NCI-H146 (cell line): ENCODE results near the gene SLC9A7.

Experiments
- DNase-seq: peaks from one replicate; lab custom pipeline; 2025; lab: John Stamatoyannopoulos, UW

Gene SLC9A7

DNA sequence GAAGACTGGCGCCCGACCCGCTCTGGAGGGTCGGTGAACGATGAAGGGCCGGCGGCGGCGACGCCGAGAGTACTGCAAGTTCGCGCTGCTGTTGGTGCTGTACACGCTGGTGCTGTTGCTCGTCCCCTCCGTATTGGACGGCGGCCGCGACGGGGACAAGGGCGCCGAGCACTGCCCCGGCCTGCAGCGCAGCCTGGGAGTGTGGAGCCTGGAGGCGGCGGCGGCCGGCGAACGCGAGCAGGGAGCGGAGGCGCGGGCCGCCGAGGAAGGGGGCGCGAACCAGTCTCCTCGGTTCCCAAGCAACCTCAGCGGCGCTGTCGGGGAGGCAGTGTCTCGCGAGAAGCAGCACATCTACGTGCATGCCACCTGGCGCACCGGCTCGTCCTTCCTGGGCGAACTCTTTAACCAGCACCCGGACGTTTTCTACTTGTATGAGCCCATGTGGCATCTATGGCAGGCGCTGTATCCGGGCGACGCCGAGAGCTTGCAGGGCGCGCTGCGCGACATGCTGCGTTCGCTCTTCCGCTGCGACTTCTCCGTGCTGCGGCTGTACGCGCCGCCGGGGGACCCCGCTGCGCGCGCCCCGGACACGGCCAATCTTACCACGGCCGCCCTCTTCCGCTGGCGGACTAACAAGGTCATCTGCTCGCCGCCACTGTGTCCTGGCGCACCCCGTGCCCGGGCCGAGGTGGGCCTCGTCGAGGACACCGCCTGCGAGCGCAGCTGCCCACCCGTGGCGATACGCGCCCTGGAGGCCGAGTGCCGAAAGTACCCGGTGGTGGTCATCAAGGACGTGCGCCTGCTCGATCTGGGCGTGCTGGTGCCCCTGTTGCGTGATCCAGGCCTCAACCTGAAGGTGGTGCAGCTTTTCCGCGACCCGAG lies 184.8 kb downstream of the SLC9A7 start:
- DNase-seq = peak; percentile 74

DNA sequence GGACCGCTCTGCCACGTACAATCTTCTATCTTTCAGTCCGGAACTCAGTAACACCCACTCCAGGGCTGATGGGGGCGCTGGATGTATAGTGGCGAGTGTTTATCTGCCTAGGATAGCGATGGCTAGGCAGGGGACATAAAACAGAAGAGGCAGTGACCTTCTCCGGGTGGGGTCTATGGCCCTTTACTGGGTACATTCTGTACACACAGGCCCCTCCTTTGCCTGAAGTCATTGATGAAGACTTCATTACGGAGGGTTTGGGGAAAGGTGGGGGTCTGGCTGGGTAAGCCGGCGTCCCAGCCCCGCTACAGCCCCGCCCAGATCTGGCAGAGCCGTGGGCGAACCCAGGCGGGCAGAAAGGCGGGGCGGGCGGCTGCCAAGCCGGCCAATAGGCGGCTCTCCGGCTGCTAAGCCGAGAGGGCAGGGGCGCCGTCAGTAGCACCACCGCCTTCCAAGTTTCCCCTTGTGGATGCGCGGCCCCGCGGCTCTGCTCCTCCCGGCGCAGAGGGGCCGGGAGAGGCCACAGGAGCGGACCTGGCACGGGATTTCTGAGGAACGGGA lies 185.5 kb downstream of the SLC9A7 start, which contains the start of gene CHST7:
Gene CHST7 (plus strand): TSS at position 435 of the 561 bp plus-strand sequence. CDS start 167 bp downstream, outside the sequence.
- DNase-seq = peak; percentile 80

DNA sequence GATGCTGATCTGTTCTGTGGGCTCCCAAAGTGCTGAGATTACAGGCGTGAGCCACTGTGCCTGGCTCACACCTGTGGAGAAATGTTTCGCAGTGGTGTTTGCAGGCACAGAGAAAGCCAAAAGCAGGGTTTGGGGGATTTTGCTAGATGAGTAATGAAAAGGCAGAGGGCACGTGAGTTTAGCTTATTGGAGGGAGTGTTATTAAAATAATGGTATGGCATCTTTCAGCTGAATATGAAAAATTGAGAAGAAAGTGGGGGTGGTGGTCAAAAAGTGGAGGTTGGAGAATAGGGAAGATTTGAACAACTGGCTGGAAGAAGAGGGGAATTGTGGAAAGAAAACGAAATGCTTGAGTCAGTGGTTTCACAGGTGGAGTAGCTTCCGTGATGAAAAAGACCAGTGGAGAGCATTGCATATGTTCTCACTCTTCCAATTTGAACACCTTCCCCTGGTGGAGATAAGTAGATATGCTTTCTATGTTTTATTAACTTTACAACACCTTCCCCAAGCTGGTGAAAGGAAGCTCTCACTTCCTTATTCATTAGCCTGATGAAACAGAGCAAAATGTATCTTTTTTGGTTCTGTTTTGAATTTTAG lies 186.5 kb downstream of the SLC9A7 start:
- DNase-seq = peak; percentile 1

DNA sequence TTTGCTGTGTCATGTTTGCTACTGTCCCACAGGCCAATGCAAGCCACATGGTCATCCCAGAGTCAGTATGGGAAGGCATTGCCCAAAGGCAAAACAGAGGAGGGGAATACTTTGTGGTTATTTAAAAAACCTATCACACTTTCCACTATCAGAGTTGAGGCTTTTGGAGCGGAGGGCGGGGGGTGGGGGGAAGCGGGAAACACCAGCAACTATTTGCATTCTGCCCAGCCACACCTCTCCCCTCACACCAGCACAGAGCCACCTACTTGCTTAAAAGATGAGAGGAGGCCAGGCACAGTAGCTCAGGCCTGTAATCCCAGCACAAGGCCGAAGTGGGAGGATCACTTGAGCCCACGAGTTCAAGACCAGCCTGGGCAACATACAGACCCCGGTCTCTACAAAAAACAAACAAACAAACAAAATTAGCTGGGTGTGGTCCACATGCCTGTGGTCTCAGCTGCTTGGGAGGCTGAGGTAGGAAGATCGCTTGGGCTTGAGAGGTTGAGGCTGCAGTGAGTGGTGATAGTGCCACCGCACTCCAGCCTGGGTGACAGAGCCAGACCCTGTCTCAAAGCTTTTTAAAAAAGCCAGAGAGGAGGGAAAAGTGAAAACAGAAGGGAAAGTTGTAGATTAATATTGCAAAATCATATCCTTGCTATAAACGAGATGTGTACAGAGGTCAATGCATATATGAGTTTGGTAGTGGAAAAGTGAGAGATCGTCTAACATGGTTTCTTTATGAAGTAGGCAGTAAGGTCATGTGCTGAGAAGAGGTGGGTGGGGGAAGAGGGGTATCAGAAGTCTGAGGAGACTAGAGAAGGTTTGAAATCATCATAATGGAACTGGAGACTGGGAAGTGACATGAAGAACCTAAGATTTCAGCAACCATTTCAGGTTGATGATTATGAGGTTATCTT lies 187.2 kb downstream of the SLC9A7 start:
- no peak for DNase-seq

DNA sequence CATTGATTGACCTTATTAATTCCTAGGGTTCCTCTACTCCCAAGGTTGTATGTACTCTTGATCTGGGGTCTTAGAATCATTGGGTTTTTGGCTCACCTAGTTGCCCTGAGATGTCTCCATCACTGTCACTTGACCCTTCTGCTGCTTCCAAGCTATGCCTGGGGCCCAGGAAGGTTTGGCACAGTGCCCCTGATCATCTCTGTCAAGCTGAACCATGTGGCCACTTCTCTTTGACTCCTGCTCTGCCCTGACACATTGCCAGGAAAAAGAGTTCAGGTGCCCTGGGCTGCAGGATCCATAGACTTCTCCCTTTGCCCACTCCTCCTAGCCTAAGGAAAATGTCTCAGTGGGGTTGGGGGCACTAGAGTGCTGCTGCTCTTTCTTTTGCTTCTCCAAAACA lies 189.3 kb downstream of the SLC9A7 start:
- no peak for DNase-seq

DNA sequence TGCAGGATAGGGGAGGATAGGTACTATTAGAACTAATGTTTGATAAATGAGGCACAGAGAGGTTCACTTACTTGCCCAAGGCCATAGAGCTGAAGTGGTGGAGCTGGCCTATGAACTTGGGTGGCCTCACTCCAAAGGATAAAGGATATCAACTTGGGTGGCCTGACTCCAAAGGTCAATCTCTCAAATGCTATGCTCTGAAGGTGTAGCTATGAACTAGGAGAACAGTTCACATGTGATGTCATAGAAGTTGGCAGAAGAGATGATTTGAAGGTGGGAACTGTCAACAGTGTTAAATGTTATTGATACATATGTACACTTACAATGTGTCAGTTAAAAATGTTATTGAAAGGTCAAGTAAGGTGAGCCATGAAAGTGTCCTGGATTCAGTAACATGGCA lies 191.5 kb downstream of the SLC9A7 start:
- DNase-seq = no peak

DNA sequence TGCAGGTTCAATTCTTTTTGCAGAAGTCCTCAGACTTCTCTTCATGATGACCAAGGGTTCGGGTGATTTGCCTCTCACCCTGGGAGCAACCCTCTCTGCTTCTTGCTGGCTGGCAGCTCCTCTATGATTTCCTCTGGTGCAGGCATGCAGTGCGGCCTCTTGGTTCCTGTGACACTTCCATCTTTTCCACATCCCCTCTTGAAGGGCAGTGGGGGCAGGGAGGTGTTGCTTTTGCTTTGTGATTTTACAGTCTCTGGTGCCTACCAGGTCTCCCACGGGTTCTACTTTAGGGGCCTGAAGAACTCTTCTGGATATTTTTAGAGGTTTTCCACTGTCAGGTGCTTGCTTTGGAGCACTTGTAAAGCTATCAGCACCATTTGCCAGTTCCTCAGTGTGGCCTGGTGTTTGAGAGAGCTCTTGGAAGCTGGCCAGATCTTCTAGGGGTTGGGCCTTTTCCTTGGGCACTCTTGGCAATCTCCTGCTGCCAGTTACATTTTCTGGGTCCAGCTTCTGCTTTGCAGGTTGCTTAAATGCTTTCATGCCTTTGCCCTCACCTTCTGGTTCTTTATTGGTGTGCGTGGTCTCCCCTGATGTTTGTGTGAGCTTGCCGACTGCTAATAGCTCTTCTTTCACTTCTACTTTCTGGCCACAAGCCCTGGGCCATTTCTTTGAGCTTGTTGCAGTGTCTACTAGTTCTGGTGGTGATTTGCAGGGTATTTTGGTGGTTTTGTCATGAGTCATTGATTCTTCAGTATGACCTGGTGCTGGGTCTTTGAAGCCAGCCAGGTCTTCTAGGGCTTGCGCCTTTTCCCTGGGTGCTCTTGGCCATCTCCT lies 196.9 kb downstream of the SLC9A7 start:
- DNase-seq = no peak

DNA sequence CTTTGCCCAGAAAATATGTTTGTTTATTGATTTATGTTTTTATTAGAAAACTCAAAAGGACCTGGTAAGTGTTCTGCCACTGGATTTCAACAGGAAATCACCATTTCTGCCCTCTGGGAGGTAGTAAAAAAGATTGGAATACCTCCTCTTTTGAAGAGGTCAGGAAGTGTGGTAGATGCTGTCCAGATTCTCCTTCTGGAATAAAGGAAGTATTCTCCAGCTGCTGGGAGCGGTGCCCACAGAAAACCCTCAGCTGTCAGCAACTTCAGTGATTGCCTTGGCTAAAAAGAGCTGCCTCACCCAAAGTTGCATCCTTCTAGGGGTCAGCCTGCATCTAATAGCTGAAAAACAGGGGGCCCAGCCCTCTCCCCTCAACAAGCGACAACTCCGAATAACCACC lies 199.9 kb downstream of the SLC9A7 start:
- DNase-seq = no peak

DNA sequence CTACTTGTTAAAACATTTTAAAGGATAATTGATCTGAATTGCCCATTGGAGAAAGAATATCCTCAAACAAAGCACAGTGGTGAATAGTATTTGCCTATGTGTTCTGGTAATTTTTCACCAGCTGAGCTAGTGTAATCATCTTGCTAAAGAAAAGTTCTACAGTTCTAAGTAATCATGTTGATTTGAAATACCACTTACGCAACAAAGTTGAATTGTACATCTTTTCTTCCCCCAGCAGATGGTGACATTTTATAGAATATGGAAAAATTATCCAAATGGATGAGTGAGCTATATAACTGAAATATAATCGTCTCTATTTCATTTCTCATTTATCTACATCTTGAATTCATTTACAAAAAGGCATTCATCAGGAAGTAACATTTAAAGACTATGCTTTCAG lies 204.0 kb downstream of the SLC9A7 start:
- DNase-seq = peak; percentile 27

DNA sequence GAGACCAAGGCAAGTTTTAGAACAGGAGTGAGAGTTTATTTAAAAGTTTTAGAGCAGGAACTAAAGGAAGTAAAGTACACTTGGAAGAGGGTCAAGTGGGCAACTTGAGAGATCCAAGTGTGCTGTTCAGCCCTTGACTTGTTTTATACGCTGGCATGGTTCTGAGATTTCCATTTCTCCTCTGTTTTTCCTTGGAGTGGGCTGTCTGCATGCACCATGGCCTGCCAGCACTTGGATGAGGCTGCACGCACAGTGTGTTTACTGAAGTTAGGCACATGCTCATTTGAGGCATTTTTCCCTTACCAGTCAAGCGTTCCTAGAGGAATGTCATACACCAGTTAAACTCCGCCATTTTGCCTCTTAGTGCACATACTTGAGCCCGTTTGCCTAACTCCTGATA lies 205.0 kb downstream of the SLC9A7 start:
- DNase-seq = no peak

DNA sequence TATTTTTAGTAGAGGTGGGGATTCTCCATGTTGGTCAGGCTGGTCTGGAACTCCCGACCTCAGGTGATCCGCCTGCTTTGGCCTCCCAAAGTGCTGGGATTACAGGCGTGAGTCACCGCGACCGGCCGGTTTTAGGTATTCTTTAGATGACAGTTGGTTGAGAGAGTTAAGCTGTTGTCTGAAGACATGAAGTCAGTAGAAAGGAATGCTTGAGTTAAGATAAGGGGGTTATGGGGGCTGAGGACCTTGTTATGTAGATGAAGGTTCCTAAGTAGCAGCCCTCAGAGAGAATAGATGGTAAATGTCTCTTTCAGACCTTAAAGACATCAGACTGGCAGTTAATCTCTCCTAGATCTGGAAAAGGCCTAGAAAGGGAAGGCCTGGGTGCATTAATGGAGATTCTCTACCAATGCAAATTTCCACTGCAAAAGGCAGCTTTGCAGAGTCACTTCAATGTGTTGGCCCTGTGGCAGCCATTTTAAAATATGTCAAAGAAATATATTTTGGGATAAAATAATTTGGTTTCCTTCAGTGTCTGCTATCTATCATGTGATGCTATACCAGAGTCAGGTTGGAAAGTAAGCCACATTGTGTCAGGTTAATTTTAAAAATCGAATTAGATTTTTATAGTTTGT lies 207.3 kb downstream of the SLC9A7 start:
- DNase-seq = no peak

DNA sequence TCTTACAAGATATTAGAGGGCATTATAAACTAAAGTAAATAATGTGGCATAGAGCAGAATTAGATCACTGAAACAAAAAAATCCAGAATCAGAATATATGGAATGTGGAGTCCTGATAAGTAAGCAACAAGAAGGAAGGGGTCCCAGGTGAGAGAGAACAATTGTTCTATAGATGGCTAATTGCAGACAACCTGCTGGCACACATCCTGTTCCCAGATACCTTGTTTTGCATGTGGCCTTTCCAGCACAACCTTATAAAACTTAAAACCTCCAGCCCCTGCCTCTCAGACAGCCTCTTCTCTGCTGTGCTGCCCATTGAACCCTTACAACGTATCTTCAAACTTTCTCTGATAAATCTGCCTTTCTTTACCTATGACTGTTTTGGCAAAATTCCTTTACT lies 209.0 kb downstream of the SLC9A7 start:
- DNase-seq = peak; percentile 4
